ENCODE measurements around the gene MMAB. TPM values are rescaled to one million over a fixed set of nuclear protein-coding genes. Genes with fewer than 3 reads are reported as not detected.
A peak's percentile ranks its signal among the peaks of the same experiment; 100 is the strongest.

The MMAB gene
- total RNA-seq: 55.1 TPM
- long read RNA-seq, full-length matches to known transcripts: 69 of 78 reads
- long read RNA-seq, partial matches to known transcripts: 6 of 78 reads
- long read RNA-seq, other reads (novel, unspliced or antisense): 3 of 78 reads

GRCh38 chr12:109573029-109573913 lies at the start of gene MMAB, which contains the start of gene MVK:
TSS of gene MMAB (minus strand) at chr12:109573504. CDS start at chr12:109573480, 24 bp downstream.
TSS of gene MVK (plus strand) at chr12:109573794. CDS start at chr12:109574823, 1,029 bp downstream.
- peak; percentile 99 for ATAC-seq
- intact Hi-C loops (cut with micrococcal nuclease): no loop called here
- DNase-seq: peak; percentile 98

GRCh38 chr12:109621901-109622364 lies 48.6 kb upstream of the MMAB start:
- ATAC-seq (no peak), DNase-seq (no peak)
- intact Hi-C loops (cut with micrococcal nuclease): no loop called here

- no peak for DNase-seq
- no peak for ATAC-seq
- intact Hi-C loops (cut with micrococcal nuclease): no loop called here
Measured at GRCh38 chr12:109621211-109621694, 47.9 kb upstream of the MMAB start.

GRCh38 chr12:109619002-109619604 lies 45.8 kb upstream of the MMAB start:
- DNase-seq (no peak), ATAC-seq (no peak)
- intact Hi-C loops (cut with micrococcal nuclease): no loop called here

- DNase-seq: no peak
- ATAC-seq: no peak
- intact Hi-C loops (cut with micrococcal nuclease): no loop called here
Measured at GRCh38 chr12:109618082-109618481, 44.8 kb upstream of the MMAB start.

- DNase-seq (no peak), ATAC-seq (no peak)
- intact Hi-C loops (cut with micrococcal nuclease): no loop called here
Measured at GRCh38 chr12:109617491-109617890, 44.2 kb upstream of the MMAB start.

- ATAC-seq (no peak), DNase-seq (no peak)
- intact Hi-C loops (cut with micrococcal nuclease): loop anchor here (2.0 kb wide), 1 partner anchor 59 kb away; no protein-coding TSS in a partner anchor
Measured at GRCh38 chr12:109615556-109616229, 42.4 kb upstream of the MMAB start.

- no peak for ATAC-seq
- DNase-seq: no peak
- intact Hi-C loops (cut with micrococcal nuclease): loop anchor here (2.0 kb wide), 1 partner anchor 61 kb away; no protein-coding TSS in a partner anchor
Measured at GRCh38 chr12:109613649-109614455, 40.5 kb upstream of the MMAB start.

- DNase-seq (no peak), ATAC-seq (no peak)
- intact Hi-C loops (cut with micrococcal nuclease): no loop called here
Measured at GRCh38 chr12:109612975-109613502, 39.7 kb upstream of the MMAB start.

- intact Hi-C loops (cut with micrococcal nuclease): no loop called here
- ATAC-seq (no peak), DNase-seq (no peak)
Measured at GRCh38 chr12:109612003-109612402, 38.7 kb upstream of the MMAB start.

- ATAC-seq (no peak), DNase-seq (no peak)
- intact Hi-C loops (cut with micrococcal nuclease): no loop called here
Measured at GRCh38 chr12:109611223-109611622, 37.9 kb upstream of the MMAB start.

- ATAC-seq (no peak), DNase-seq (no peak)
- intact Hi-C loops (cut with micrococcal nuclease): no loop called here
Measured at GRCh38 chr12:109610523-109610922, 37.2 kb upstream of the MMAB start.

GRCh38 chr12:109609342-109609741 lies 36.0 kb upstream of the MMAB start:
- ATAC-seq (no peak), DNase-seq (no peak)
- intact Hi-C loops (cut with micrococcal nuclease): no loop called here

GRCh38 chr12:109608793-109609192 lies 35.5 kb upstream of the MMAB start:
- no peak for DNase-seq
- no peak for ATAC-seq
- intact Hi-C loops (cut with micrococcal nuclease): no loop called here

- ATAC-seq: no peak
- DNase-seq: no peak
- intact Hi-C loops (cut with micrococcal nuclease): no loop called here
Measured at GRCh38 chr12:109608270-109608669, 35.0 kb upstream of the MMAB start.

- intact Hi-C loops (cut with micrococcal nuclease): no loop called here
- no peak for ATAC-seq
- no peak for DNase-seq
Measured at GRCh38 chr12:109607618-109608017, 34.3 kb upstream of the MMAB start.

GRCh38 chr12:109606320-109607028 lies 33.2 kb upstream of the MMAB start:
- intact Hi-C loops (cut with micrococcal nuclease): no loop called here
- peak; percentile 93 for ATAC-seq
- DNase-seq: peak; percentile 70
